ENCODE measurements around the gene TCEAL3.
"Not testable (repeated sequence)": the region's sequence is repeated elsewhere in the genome, so short reads cannot be mapped to it uniquely, and the experiment has no call there.

TCEAL3 gene

GRCh38 chrX:103571726-103572125 is 36.0 kb upstream of the TCEAL3 start:
- no peak for DNase-seq (ENCODE audit: low read depth in 2 of 2)
- no peak overlapping the region for H3K4me3 ChIP-seq (replicated peaks in 1 of 2; ENCODE audit: low read depth in 2 of 2, low read length in 2 of 2)
- TF ChIP-seq CTCF (IDR thresholded peaks at IDR 0.05; ENCODE audit: low read depth, low read length) = no peak

- DNase-seq (ENCODE audit: low read depth in 2 of 2) = no peak
- no peak for TF ChIP-seq CTCF (IDR thresholded peaks at IDR 0.05; ENCODE audit: low read depth, low read length)
- no peak overlapping the region for H3K4me3 ChIP-seq (replicated peaks in 1 of 2; ENCODE audit: low read depth in 2 of 2, low read length in 2 of 2)
Observed at GRCh38 chrX:103573202-103573601, 34.6 kb upstream of the TCEAL3 start.

- DNase-seq (ENCODE audit: low read depth in 2 of 2) = peak in 1 of 2 donors; percentile 47
- H3K4me3 ChIP-seq (replicated peaks in 1 of 2; ENCODE audit: low read depth in 2 of 2, low read length in 2 of 2) = no peak overlapping the region
- TF ChIP-seq CTCF (IDR thresholded peaks at IDR 0.05; ENCODE audit: low read depth, low read length) = no peak
Observed at GRCh38 chrX:103584596-103584995, 23.2 kb upstream of the TCEAL3 start.

- peak in 1 of 2 donors; percentile 60 for DNase-seq (ENCODE audit: low read depth in 2 of 2)
- TF ChIP-seq CTCF (IDR thresholded peaks at IDR 0.05; ENCODE audit: low read depth, low read length) = no peak
- peak within 1 kb of the TSS; percentile 70 to 73 for H3K4me3 ChIP-seq (replicated peaks in 1 of 2; ENCODE audit: low read depth in 2 of 2, low read length in 2 of 2)
Observed at GRCh38 chrX:103585411-103586313, 22.1 kb upstream of the TCEAL3 start, which contains the start of gene TCEAL4. TCEAL4 (plus strand) TSS chrX:103585515; CDS start chrX:103586676, 1,161 bp downstream.

- peak overlapping the region; percentile 70 to 73 for H3K4me3 ChIP-seq (replicated peaks in 1 of 2; ENCODE audit: low read depth in 2 of 2, low read length in 2 of 2)
- no peak for TF ChIP-seq CTCF (IDR thresholded peaks at IDR 0.05; ENCODE audit: low read depth, low read length)
- peak in 1 of 2 donors; percentile 42 for DNase-seq (ENCODE audit: low read depth in 2 of 2)
Observed at GRCh38 chrX:103586314-103586646, 21.5 kb upstream of the TCEAL3 start.

- no peak for TF ChIP-seq CTCF (IDR thresholded peaks at IDR 0.05; ENCODE audit: low read depth, low read length)
- H3K4me3 ChIP-seq (replicated peaks in 1 of 2; ENCODE audit: low read depth in 2 of 2, low read length in 2 of 2) = peak overlapping the region; percentile 70 to 73
- no peak for DNase-seq (ENCODE audit: low read depth in 2 of 2)
Observed at GRCh38 chrX:103586659-103587058, 21.1 kb upstream of the TCEAL3 start.

GRCh38 chrX:103592295-103592694 is 15.5 kb upstream of the TCEAL3 start:
- not testable (repeated sequence) for H3K4me3 ChIP-seq (replicated peaks in 1 of 2; ENCODE audit: low read depth in 2 of 2, low read length in 2 of 2); DNase-seq (ENCODE audit: low read depth in 2 of 2)

- not testable (repeated sequence) for DNase-seq (ENCODE audit: low read depth in 2 of 2); H3K4me3 ChIP-seq (replicated peaks in 1 of 2; ENCODE audit: low read depth in 2 of 2, low read length in 2 of 2)
Observed at GRCh38 chrX:103595202-103595601, 12.6 kb upstream of the TCEAL3 start.
